Stimulated activated CD4-positive, alpha-beta T cell treated with anti-CD3 and anti-CD28 coated beads, Interleukin-4, amount 100 ng/mL, for 24 hours (primary cell): ENCODE results near the gene PJA1.

ENCODE experiments used
- DNase-seq: peaks from one replicate; pipeline ENCODE4 v3.0.0-alpha.2; 2020

The PJA1 gene

DNA sequence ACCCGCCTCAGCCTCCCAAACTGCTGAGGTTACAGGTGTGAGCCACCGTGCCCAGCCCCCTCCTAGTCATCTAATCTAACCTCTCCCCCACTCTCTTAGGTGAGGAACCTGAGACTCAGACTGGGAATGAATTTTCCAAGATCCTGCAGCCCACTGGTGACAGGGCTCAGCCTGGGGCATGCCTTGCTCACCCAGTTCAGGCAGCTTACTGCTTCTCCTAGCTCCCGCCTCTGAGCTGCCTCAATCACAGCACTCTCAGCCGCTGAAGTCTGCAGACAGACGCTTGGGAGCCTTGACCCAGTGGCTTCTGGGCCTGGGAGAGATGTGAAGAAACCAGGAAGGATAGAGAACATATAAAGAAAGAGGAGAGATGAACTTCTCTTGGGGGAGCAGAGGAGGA, 24.4 kb downstream of the PJA1 start:
- DNase-seq = no peak

DNA sequence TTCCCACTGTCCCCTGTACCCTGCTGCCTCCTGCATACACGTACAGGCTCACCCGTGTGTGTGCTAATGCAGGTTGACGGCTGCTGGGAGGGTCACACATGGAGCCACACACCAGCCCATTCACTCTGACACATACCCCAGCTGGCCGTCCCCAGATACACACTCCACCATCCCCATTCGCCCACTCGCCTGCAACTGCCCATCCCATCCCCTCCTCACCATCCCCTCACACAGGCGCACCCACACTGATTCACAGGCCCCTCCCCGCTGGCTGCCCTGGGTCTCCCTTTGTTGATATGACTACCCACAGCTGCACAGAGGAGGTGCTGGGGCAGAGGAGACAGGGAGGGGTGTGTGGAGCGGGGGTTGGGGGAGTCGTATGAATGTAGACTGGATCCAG, 25.7 kb downstream of the PJA1 start:
- no peak for DNase-seq

DNA sequence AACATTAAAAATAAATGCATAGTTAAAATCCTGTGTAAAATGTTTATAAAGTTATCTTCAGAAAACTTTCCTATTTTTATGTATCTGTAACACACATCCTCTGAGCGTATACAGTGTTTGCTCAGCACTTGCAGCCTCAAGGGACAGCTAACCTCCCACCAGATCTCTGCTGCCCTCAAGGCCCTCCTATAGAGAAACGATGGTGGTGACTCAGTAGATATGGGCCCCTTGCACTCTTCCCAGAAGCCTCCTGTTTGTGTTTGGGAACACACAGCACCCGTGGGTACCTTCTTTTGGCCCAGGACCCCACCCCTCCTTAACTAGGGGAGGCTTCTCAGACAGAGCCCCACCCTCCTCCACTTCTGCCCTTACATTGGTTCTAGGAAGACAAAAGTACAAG, 26.7 kb downstream of the PJA1 start:
- no peak for DNase-seq

DNA sequence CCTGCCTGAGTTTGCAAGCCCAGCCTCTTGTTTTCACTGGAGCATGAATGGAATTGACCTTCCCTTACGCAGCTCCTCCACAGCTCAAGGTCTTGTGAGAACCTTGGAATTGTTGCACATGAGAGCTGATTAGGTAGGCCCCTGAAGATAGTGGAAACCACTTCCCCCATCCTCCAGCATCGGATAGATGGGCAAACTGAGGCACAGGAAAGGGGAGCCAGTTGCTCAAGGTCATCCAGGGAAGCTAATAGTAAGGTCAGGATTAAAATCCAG, 27.2 kb downstream of the PJA1 start:
- DNase-seq = no peak

DNA sequence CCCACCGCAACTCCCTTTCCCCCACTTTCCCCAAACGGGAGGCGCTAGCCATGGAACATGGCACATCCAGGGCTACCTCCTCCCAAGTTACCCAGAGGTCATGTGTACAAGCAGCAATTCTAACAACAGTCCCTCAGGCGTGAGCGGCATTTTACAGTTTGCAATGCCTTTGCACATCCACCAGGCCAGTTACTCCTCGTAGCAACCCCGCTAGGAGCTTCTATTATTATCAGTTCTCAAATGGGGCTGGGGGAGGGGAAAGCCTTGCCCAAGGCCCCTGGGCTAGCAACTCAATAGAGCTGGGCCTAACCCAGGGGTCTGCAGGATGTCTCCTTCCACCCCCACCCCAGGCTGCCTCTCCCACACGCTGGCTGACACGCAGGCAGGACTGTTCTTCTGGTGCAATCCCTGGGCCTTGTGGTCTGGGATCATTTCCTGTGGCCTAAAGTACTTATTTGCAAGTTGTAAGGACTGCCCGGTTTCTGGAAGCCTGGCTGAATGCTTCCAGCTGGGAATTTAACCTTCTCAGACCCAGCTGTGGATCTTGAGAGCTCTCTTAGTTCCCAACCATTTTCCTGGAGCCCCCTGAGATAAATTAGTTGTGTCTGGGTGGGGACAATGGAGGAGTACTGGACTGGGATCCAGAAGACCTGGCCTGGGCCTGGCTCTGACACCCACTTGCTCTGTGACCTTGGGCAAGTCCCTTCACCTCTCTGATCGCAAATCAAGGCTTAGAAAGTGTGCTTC, 27.7 kb downstream of the PJA1 start:
- DNase-seq = no peak

DNA sequence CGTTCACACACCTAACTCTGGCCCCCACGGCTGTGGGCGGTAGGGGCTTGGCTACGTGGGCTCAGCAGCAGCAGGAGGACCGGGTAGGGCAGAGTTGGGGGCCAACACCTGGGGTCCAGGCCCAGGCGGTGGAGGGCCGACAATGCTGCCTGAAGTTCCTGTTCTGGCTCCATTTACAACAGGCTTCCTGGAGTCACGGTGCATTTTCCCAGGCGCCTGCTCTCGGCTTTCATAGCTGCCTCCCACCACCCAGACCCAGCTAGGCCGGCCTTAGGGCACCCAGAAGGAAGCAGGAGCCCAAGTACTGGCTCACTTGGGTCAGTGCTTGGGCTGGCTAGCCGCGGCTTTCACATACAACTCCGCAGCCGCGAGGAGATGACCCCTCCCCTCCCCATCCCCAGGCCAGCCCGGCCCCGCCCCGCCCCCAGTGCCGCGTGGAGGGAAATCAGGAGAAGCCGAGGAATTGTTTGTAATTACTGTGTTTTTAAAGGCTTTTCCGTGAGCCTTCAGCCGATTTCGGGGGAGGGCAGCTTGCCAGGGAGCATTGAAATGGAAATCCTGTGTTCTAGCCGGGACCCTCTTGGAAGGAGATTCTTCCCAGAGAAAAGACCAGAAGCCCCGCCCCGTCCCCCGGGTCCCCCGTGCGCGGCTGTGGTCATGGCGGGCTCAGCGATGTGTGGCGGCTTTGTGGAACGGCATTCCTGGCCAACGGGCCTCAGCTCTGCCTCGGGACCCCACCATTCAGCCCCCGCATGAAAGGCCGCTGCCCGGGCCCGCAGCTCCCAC, 28.5 kb downstream of the PJA1 start:
- DNase-seq = no peak

DNA sequence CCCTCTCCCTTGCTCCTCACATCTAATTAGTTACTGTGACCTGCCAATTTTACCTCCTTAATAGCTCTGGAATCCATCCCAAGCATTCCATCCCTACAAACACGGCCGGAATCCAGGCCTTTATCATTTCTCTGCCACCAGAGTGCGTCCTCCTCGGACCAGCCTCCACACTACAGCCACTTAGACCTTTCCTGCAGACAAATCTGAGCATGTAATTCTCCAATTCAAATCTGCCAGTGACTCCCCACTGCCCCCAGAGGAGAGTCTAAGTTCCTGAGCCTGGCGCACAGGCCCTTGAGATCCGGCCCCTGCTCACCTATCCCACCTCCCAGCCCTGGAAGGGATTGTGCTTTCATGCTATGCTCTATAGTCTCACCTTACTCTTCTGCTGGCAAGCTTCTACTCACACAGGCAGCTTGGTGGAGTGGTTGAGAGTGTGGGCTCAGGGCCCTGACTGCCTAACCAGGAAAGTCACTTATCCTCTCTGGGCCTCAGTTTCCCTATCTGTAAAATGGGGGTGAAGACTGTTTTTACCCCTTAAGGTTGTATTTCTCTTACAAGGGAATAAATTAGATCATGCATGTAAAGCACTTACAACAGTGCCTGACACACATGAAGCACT, 31.2 kb downstream of the PJA1 start:
- DNase-seq = no peak

DNA sequence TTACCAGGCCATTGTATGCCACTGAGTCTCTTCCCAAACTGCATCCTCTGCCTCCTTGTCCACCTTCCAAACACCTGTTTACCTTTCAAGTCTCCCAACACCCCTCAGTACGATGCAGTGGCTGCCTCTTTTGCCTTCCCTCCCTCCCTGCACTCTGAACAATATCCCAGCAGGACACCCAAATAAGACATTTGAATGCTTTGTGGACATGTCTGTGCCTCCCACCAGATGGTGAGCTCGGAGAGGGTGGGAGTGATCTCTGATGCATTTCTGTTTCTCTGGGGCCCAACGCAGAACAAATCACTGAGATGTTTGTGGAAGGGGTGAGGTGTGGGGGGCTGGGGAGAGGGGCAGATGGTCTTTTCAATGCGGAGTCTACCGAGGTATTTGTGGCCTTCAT, 33.4 kb downstream of the PJA1 start:
- DNase-seq = no peak

DNA sequence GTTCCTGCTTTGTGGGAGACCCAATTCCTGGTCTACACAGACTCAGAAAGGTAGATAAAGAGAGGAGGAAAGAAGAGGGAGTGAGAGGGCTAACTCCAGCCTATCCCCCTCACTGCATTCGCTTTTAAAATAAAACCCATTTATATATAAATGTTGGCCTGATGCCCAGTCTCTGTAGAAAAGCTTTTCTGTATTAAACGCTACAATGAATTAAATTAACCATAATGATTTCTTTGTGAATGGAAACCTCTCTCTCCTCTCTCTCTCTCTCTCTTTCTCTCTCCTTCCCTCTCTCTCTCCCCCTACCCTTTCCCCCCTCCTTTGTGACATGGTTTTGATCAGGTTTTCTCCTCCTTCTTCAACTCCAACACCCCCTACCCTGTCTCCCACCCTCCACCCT, 34.8 kb downstream of the PJA1 start:
- no peak for DNase-seq

DNA sequence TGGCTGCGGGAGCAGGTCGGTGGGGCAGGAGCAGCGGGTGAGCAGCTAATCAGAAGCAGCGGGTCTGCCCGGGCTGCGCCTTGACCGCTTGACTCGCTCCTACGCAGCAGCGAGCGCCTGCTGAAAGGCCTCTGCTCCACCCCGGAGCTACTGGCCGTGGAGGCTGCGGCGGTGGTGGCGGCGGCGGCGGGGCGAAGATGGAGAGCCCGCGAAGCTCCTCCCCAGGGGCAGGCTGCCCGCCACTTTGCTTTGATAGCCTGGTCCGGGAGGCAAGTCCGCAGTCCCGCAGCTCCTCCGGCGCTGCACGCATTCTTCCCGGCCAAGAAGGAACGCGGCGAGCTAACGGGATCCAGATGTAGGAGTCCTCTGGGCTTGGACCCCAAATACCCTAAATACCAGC, 36.7 kb downstream of the PJA1 start:
- DNase-seq = no peak

DNA sequence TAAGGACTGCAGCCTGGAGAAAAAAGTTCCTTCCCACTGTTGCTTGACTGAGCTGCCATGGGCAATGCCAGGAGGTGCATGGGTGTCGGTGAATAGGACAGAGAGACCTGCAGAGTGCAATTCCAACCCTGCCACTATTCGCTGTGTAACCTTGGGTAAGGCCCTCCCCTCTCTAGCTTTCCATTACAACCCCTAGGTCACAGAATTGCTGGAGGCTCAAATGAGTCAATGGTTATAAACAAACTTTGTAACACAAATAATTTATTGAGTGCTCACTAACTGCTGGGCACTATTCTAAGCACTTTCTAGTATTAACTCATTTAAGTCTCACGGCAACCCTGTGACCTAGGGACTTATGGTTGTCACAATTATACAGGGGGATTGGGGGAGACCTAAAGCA, 37.8 kb downstream of the PJA1 start:
- DNase-seq = no peak

DNA sequence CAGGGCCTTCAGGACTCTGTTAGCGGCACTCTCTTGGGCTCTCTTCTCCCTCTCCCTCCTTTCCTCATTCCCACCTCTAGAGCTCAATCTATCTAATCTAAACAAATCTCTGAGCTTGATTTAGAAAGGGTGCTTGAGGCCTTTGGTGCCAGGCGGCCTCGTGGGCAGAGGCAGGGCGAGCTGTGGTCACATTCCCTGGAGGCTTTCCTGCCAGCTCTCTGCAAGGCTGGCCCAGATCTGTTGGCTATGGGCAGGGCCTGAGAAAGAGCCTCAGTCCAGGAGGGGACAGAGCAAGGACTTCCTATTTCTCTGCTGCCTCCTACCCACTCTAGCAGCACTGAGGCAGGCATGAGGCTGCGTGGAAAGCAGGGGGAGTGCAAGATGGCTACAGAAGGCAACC, 38.6 kb downstream of the PJA1 start:
- DNase-seq = no peak

DNA sequence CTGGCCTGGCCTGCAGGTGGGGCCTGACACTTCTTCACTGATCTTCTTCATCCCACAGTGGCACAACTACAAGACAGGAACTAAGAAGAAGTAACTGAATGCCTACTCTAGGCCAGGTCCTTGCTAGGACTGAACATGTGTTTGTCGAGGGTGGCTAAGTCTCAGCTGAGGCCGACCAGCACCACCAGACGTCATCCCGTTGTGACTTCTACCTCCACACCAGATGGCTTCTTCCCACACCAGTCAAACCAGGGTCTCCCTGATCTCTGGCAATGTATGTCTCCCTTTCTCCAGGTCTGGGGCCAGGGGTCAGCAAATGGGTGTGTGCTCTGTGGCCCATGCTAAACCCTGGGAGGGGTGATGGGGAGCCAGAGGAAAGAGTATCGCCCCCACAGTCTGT, 40.2 kb downstream of the PJA1 start:
- DNase-seq = no peak

DNA sequence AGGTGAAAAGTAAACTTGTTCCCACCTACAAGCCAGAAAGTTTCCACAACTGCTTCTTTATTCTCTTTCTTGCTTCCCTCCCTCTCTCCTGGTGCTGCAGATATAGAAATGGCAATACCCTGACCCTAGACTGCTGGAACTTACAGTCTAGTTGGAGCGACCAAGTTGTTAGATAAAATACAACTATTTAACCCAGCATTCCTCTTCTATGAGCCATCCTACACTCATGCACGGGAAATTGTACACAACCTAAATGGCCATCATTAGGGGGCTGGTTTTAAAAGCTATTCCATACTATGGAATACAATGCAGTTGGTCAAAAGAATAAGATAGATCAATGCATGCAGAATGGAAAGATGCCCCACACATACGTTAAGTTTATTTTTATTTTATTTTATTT, 41.1 kb downstream of the PJA1 start:
- no peak for DNase-seq

DNA sequence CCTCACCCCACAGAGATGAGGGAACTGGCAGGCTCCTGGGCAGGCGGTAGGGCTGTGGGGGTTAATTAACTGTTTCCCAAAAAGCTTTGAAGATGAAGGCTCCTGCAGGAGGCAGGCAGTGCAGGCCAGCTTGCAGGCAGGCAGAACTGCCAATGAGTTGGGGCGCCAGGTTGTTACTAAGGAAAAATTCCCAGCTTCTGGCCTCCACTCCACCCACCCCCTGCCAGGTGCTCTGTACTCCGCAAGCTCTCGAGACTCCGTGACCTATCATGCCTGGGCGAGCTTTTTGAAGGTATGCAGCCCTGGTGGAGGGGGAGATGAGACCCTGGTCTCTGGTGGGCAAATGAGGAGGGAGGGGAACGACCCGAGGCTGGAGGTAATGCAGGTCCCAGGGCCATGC, 41.8 kb downstream of the PJA1 start:
- DNase-seq = no peak

DNA sequence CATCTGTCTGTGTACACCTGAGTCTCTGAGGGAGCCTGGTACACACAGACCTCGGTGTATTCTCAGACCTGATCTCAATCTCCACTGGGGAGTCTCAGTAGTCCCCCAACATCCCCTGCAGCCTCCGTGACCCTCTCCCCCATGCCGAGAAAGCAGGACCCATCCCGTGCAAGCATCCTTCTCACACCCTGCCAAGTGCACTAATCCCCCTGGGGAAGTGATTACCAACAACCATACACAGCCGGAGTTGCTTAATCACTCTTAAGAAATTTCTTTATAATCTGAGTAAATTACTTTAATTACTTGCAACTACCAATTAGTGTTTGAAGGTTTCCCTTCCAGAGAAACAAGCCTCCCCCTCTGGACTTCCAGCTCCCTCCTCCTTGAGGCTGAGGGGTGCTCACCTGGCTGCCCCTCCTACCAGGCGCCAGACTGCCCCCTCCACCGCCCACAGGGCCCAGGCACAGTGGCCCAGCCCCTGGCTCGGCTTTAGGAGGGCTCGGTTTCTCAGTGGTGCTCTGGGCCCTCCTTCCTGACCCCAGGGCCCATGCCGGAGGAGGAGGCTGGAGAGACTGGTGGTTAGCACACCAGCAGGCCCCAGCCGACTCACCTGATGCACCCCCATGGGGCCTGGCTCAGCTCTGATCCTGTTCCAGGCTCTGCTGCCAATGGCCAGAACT, 43.8 kb downstream of the PJA1 start:
- DNase-seq = no peak

DNA sequence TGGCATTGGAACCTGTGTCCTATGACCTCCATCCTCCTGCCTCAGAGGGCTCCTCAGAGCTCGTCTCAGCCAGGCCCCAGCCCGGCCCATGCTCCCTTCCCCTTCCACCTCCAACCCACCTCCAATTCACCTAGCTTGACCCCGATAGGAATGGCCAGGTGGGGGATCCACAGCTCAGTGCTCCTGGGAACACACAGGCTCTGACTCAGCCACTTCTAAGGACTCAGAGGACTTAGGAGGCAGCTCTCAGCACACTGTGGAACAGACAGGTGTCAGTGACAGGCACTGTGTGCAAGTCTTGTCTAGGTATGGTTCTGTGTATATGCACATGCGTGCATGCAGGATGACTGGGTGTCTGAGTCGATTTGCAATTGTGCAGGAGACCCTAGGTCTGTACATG, 44.8 kb downstream of the PJA1 start:
- DNase-seq = no peak

DNA sequence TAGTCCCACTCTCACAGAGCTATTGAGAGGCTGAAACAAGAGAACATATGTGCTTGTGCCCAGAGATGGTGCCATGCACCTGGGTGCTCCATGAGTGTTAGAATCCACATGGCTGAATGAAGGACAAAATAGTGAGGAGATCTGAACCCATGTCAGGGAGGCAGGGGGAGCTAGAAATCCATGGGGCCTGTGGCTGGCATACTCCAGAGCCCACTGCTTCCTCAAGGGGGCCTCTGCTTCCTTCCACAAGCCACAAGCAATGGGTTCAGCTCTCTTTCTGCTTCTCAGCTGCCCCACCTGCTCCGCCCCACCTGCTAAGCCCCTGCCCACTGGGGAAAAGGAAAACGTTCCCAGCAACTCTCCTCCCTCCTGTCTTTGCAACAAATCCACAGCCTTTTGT, 46.1 kb downstream of the PJA1 start:
- DNase-seq = no peak

DNA sequence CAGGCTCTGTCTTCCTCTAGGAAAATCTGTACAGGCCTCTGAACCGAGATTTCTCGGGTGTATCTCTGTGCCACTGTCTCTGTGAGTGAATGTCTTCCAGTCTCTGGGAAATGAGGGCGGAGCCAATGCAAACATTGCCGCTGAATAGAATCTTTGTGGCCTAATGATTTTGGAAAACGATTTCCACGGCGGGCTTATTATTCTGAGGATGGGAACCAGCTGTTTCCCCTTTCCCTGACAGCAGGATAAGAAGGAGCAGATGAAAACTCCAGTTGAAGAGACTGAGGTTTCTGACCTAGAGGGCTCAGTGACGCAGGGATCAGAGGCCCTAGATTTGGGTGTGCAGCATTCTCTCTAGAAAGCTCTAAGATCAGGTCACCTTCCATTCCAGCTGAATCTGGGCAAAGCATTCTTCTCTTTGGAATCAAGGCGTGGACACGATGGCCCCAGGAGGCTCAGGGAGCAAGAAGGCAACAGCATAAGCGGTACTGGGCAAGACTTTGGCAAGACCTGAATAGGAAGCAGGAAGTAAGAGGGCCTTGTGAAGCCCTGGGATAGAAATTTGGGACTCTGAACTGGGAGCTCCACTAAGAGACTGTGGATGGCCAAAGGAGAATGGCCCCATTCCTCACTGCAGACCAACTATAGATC, 47.3 kb downstream of the PJA1 start:
- no peak for DNase-seq

DNA sequence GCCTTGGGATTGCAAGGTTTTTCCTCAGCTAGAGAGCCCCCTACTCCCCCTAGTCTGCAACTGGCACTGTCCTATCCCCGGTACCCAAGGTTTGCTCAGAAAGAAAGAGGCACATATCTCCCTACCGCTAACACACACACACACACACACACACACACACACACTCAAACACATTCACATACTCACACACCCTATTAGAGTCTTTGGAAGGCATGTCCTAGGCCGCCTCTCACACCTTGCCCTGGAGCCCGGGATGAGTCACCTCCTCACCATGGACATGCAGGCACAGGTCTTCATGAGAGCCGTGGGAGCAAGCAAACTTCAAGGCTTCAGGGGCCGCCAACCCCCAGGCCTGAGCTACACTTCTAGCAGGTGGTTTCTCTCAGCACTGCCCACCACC, 49.2 kb downstream of the PJA1 start:
- no peak for DNase-seq

DNA sequence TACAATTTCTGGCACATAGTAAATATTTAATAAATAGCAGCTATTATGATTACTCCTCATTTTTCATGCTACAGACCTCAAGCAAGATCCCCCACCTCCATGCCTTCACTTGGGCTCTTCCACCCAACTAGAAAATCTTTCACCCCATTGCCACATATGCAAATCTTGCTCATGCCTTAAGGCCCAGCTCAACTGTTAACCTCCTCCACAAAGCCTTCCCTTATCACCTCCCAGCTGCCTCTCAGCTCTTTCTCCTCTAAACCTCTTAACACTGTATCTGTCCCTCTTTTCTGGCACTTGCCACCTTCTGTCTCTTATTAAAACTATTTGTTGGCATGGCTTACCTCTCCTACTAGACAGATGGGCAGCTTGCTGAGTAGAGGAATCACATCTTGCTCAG, 51.5 kb downstream of the PJA1 start:
- no peak for DNase-seq
